Measurements from ENCODE around the gene CPPED1. TPM values are rescaled to one million over a fixed set of nuclear protein-coding genes. Genes with fewer than 3 reads are reported as not detected.
"Not testable (repeated sequence)": the region's sequence is repeated elsewhere in the genome, so short reads cannot be mapped to it uniquely, and the experiment has no call there.

The CPPED1 gene
- total and polyA plus RNA-seq, 8 donors, result 8.0 to 178 (median 13.1) TPM

GRCh38 chr16:12801511-12802042, 2.1 kb downstream of the CPPED1 start:
- intact Hi-C loops (cut with DNase I; ENCODE audit: low total_unique reads), result no loop called here
- peaks cover 10 to 48% (median 38%) of the 10 kb centered on the region in 4 donors for H3K4me1 ChIP-seq

GRCh38 chr16:12800817-12801216, 2.9 kb downstream of the CPPED1 start:
- WGBS, 5 donors, result 67 to 87% (median 79%) methylated on average over 6 of the region's 6 CpGs
- H3K36me3 ChIP-seq, result no peaks in the 10 kb centered on the region
- H3K27ac ChIP-seq, result peak overlapping the region in 3 of 5 donors; percentile 25 to 95 (median 93)
- intact Hi-C loops (cut with DNase I; ENCODE audit: low total_unique reads), result no loop called here
- no peaks in the 10 kb centered on the region for H3K27me3 ChIP-seq
- H3K4me3 ChIP-seq, result no peak overlapping the region
- no peaks in the 10 kb centered on the region for H3K9me3 ChIP-seq
- DNase-seq, result no peak
- peaks cover 10 to 48% (median 38%) of the 10 kb centered on the region in 4 donors for H3K4me1 ChIP-seq
- no peak for TF ChIP-seq EP300 (IDR thresholded peaks at IDR 0.05)
- TF ChIP-seq POLR2A (IDR thresholded peaks at IDR 0.05), result no peak
- no peak for TF ChIP-seq CTCF (IDR thresholded peaks at IDR 0.05)
- TF ChIP-seq POLR2AphosphoS5 (IDR thresholded peaks at IDR 0.05), result no peak

More at GRCh38 chr16:12801511-12802042, 2.1 kb downstream of the CPPED1 start:
- Histone ChIP-seq H3K27ac (peak overlapping the region in 4 of 5 donors; percentile 81 to 95 (median 92)), H3K27me3 (no peaks in the 10 kb centered on the region), H3K36me3 (no peaks in the 10 kb centered on the region), H3K4me3 (peak overlapping the region in 2 of 4 donors; percentile 61 to 71), H3K9me3 (no peaks in the 10 kb centered on the region)
- peak in 1 of 2 donors; percentile 40 for DNase-seq
- TF ChIP-seq CTCF (IDR thresholded peaks at IDR 0.05), result no peak
- TF ChIP-seq POLR2AphosphoS5 (IDR thresholded peaks at IDR 0.05), result peak in 1 of 3 donors; percentile 4
- WGBS, 5 donors, result 21 to 33% (median 28%) methylated on average over 4 of the region's 4 CpGs

GRCh38 chr16:12799996-12800395, 3.7 kb downstream of the CPPED1 start:
- intact Hi-C loops (cut with DNase I; ENCODE audit: low total_unique reads), result not testable (repeated sequence)

GRCh38 chr16:12798846-12799245, 4.8 kb downstream of the CPPED1 start:
- H3K36me3 ChIP-seq, result no peaks in the 10 kb centered on the region
- intact Hi-C loops (cut with DNase I; ENCODE audit: low total_unique reads), result no loop called here
- WGBS, 5 donors, result 26 to 69% (median 47%) methylated on average over 5 of the region's 5 CpGs
- H3K4me3 ChIP-seq, result no peak overlapping the region
- no peaks in the 10 kb centered on the region for H3K9me3 ChIP-seq
- H3K4me1 ChIP-seq, result peaks cover 10 to 40% (median 34%) of the 10 kb centered on the region in 4 donors
- DNase-seq, result no peak
- no peak overlapping the region for H3K27ac ChIP-seq
- no peak for TF ChIP-seq CTCF (IDR thresholded peaks at IDR 0.05)
- no peak for TF ChIP-seq POLR2A (IDR thresholded peaks at IDR 0.05)
- no peak for TF ChIP-seq EP300 (IDR thresholded peaks at IDR 0.05)
- TF ChIP-seq POLR2AphosphoS5 (IDR thresholded peaks at IDR 0.05), result no peak
- H3K27me3 ChIP-seq, result no peaks in the 10 kb centered on the region

More at GRCh38 chr16:12799996-12800395, 3.7 kb downstream of the CPPED1 start:
- H3K36me3 ChIP-seq, H3K27me3 ChIP-seq, DNase-seq, H3K27ac ChIP-seq, H3K9me3 ChIP-seq, H3K4me3 ChIP-seq: not testable (repeated sequence)
- WGBS, 5 donors, result 76 to 93% (median 80%) methylated on average over 7 to 8 of the region's 8 CpGs
- H3K4me1 ChIP-seq, result peaks cover 10 to 48% (median 39%) of the 10 kb centered on the region in 4 donors

GRCh38 chr16:12798171-12798570, 5.5 kb downstream of the CPPED1 start:
- DNase-seq, result no peak
- Histone ChIP-seq H3K27me3 (no peaks in the 10 kb centered on the region), H3K27ac (no peak overlapping the region), H3K4me1 (peaks cover 10 to 39% (median 31%) of the 10 kb centered on the region in 4 donors), H3K9me3 (no peaks in the 10 kb centered on the region), H3K36me3 (no peaks in the 10 kb centered on the region), H3K4me3 (no peak overlapping the region)
- TF ChIP-seq CTCF (IDR thresholded peaks at IDR 0.05) (no peak), EP300 (IDR thresholded peaks at IDR 0.05) (no peak), POLR2AphosphoS5 (IDR thresholded peaks at IDR 0.05) (no peak), POLR2A (IDR thresholded peaks at IDR 0.05) (no peak)
- intact Hi-C loops (cut with DNase I; ENCODE audit: low total_unique reads), result no loop called here

All from stomach (tissue), 9 donors.